HG02884 (cell line): ENCODE measurements around the gene SDK1.

Source experiments
- ATAC-seq: cut with Tn5 transposase; IDR thresholded peaks from one replicate; pipeline ENCODE4 v1.9.1; 2021; ENCODE audit warnings: mild to moderate bottlenecking, moderate library complexity; ENCODE audit not compliant: unreplicated experiment

Gene SDK1

GRCh38 chr7:4113271-4113670, 812.2 kb downstream of the SDK1 start:
- no peak for ATAC-seq

GRCh38 chr7:4113976-4114375, 812.9 kb downstream of the SDK1 start:
- no peak for ATAC-seq

DNA sequence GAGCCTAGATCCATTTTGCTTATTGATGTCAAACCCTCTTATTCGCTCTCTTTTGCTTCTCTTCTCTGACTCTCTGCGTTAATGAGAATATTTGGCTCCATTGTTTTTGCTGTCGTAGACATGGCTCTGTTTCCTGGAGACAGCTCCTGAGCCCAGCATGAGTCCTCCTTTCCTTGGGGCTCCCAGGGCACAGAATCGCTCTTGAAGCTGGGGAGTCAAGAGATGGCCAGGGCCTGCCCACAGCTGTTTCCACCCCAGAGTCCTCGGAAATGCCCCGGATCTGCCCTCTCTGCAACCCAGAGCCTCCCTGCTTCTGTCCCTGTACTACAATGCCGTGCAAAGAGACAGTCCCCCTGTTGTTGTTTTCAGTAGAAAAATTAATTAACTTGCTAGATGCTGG, 814.4 kb downstream of the SDK1 start:
- ATAC-seq = no peak

DNA sequence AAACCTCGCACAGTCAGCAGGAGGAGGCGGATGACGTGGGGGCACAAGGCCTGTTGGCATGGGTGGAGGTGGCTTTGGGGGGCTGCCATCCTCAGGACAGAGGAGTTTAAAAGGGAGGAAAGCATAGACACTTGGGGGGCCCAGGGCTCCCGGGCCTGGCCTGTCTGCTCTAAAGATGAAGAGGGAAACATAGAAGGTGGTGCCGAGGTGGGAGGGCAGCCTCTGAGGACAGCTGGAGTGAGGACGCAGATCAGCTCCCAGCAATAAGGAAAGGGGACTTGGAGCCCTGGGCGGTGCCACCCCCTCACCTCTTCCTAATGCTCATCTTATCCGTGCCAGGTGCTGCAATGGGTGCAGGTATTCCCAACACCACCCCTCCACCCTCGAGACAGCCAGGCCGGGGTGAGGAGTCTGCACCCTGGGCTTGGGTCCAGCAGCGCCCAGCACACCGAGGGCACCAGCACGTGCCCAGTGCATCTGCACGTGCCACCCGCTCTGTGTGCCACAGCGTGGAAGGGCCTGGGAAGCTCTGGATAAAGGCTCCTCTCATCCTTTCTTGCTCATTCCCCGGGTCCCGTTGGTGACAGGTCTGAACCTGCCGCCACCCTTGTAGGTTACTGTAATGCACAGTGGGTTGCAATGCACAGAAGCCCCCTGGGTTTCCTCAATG, 815.0 kb downstream of the SDK1 start:
- ATAC-seq = no peak

DNA sequence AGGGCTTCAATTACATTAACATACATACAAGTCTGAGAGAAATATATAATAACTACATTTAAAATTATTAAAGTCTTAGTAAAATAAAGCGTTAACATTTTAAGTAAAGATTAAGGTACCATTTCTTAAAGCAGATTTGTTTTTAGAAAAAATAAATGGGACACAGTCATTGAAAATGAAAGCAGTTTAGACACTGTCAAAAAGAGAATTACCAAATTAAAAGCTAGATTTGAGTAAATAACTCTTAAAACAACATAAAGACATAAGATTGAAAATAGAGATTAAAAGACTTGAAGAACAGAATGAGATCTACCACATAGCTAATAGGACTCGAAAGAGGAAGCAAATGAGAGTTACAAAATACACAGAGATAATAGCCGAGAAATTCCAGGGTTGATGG, 818.8 kb downstream of the SDK1 start:
- ATAC-seq = no peak

DNA sequence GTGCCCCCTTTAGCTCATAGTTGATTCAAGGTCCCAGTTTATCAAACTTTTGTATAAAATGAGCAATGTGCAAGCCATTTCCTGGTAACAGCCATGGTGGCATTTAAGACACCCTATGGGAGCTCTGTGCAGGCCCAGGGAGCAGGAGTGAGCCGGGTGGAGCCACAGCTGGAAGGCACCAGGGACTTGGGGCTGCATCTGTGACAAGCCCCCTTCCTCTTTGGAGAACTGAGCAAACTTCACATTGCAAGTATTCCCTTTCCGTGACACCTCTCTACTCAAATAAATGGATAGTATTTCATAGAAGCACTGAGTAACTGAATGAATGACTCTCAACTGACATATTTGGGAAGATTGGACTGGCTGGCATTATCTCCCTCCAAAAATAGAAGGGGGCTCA, 822.3 kb downstream of the SDK1 start:
- no peak for ATAC-seq

- no peak for ATAC-seq
These were observed 822.8 kb downstream of the SDK1 start for GRCh38 chr7:4123823-4124222.

DNA sequence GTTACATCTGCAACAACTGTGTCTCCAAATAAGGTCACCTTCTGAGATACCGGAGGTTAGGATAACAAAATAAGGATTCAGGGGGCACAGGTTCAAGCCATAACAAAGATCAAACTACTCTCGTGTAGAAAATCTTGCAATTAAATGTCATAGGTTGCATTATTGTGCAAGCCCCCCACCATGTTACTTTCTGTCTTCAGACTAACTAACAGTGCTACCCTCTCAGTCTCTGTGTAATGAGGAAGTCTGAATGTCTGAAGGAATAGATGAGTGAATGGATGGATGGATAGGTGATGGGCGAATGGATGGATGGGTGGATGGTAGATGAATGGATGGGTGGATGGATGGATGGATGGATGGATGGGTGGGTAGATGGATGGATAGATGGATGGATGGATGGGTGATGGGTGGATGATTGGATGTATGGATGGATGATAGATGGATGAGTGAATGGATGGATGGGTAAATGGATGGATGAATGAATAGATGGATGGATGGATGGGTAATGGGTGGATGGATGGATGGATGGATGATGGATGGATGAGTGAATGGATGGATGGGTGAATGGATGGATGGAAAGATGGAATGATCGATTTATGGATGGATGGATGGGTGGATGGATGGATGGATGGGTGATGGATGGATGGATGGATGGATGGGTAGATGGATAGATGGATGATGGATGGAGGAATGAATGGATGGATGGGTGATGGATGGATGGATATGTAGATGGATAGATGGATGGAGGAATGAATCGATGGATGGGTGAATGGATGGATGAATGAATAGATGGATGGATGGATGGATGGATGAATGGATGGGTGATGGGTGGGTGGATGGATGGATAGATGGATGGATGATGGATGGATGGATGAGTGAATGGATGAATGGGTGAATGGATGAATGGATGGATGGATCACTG, 823.8 kb downstream of the SDK1 start:
- ATAC-seq = no peak

DNA sequence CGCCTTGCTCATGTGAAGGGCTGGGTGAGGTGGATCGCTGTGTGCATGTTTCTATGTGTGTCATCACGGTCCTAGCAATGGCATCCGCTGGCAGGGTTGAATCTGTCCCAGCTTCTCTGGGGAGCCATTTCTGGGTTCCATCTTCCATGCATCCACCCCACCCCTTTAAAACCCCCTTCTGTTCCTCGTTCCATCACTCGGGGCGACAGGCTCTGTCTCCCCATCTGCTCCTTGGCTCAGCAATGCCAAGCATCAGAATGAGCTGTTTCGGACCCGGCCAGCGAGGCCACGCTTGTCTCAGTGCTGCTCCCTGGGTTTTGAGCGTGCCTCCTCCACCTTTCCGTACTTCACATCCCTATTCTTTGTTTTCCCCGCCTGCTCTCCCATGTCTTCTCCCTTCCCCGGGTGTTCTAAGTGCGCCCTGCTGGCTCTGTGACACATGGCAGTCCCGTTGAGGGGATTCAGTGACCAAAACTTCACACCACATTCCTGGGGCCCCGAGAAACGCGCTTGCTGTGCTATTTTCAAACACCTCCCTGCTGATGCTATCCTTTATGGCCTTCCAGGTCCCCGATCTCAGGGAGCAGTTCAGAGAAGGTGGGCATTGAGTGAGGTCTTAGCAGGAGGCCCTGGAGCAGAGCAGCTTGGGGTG, 827.0 kb downstream of the SDK1 start:
- no peak for ATAC-seq

DNA sequence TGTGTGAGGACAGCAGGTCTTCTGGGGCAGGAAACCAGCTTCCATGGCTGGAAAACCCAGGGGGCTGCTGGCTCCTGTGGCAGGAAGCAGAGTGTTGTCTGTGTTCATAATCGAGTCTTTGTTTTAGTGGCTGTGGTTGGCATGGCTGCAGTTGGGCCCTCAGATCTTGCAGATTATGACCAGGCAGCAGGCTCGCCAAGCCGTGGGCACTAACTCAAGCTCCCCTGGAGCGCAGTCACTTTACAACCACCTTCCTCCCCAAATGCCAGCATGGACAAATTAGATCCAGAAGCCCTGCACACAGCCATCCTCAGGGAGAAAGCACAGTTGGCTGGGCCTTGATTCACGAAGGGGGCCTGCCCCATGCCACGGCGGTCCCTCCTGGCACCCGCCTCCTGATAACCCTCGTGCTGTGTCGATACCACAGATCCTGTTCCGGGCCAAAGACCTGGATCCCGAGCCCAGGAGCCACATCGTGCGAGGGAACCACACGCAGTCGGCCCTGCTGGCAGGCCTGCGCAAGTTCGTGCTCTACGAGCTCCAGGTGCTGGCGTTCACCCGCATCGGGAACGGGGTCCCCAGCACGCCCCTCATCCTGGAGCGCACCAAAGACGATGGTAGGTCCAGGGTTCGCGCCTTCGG, 828.5 kb downstream of the SDK1 start:
- no peak for ATAC-seq

DNA sequence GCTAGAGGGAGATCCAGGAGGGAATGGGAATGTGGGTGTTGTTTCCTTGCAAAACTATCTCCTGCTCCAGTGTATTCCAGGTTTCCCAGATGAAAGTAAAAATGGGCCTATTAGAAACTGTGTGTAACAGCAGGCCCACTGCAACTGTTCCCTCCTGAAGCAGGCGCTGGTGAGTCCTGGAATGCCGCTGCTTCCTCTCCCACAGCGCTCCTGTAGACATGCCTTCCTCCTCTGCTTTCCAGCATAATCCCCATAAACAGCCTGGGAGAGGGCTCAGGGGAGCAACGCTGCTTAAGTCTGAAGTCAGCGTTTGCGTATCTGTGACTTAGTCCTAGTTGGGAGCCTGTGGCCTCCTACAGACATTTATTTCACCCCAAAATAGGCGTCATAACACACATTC, 830.0 kb downstream of the SDK1 start:
- ATAC-seq = no peak

DNA sequence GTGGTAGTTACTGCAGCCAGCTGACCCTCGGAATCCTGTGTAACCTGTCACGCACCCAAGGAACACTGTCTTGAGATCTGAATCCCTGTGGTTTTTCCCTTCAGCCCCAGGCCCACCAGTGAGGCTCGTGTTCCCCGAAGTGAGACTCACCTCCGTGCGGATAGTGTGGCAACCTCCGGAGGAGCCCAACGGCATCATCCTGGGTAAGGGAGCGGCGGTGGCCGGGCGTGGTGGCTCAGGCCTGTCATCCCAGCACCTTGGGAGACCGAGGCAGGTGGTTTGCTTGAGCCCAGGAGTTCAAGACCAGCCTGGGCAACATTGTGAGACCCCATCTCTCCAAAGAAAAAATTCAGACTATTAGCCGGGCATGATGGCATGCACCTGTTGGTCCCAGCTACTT, 831.2 kb downstream of the SDK1 start:
- ATAC-seq = no peak

GRCh38 chr7:4133491-4134044, 832.5 kb downstream of the SDK1 start:
- ATAC-seq = no peak

DNA sequence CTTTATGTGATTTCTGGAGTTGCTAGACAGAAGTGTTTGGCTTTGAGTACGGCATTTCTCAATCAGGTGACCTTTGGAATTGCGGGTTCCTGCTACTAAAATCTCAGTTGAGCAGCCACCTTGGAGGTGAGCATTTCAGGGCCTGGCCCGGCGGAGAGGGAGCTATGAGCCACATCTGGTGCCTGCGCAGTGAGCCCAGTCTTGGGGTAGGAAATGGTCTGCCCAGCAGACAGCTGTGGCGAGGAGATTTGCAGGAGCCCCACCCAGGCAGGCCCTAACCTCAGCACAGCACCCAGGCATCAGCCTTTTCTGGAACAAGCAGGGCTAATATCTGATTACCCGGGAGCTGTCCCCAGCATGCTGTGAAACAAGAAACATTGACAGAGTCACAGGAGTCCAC, 833.2 kb downstream of the SDK1 start:
- ATAC-seq = no peak

DNA sequence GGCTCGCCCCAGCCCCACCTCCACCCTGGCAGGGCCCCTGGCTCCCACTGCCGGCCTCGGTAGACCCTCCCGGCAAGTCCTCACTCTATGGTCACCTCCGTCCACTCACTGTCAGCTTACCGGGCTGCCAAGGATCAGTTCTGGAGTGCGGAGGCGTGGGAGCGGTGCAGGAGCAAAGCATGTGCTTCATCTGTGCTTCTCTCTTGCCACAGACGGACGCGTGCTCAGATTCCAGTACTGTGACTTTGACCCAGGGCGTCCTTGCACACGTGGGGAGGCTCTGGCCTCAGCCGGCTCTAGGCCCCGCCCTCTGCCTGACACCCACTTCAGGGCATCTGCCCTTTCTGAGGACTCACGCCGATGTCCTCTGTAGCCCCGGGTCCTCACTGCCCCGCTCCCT, 833.6 kb downstream of the SDK1 start:
- no peak for ATAC-seq

DNA sequence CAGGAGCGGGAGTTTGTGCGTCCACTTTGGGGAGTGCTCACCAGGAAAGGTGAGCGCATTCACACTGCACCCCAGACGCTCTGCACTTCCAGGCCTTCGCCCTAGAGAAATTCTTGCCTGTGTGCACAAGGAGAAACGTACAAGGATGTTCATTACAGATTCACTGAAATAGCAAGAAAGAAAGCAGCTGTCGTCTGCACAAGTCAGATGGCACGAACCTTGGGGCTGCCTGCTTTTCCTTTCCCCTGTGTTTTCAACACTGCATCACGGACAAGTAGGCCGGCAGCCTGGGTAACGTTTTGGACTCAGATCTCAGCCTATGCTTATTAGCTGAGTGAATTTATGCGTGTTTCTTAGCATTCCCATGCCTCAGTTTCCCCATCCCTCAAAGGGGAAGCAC, 834.2 kb downstream of the SDK1 start:
- ATAC-seq = no peak

DNA sequence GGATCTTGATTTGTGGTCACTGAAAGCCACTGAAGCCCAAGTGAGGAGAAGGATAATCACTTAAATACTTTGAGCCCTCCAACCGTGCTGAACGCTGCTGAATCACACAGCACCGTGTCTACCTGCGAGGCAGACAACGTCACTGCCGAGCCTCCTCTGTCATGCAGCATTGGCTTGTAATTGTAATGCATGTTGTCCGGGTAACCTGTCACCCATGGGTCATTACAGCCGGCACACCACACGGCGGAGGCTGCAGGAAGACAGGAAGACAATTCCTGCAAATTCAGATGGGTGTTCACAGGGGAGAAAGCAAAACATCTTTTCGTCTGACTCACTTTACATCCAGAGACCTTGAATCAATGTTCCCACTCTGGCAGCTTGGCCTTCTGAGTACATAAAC, 835.0 kb downstream of the SDK1 start:
- ATAC-seq = no peak

GRCh38 chr7:4136501-4137110, 835.6 kb downstream of the SDK1 start:
- ATAC-seq = no peak

GRCh38 chr7:4137552-4137951, 836.5 kb downstream of the SDK1 start:
- ATAC-seq = no peak

- ATAC-seq = no peak
These were observed 837.8 kb downstream of the SDK1 start for GRCh38 chr7:4138866-4139265.
